GM18907 (cell line): ENCODE data around the gene HYDIN.
"Not testable (repeated sequence)": the region's sequence is repeated elsewhere in the genome, so short reads cannot be mapped to it uniquely, and the experiment has no call there.

ENCODE experiments used
- ATAC-seq: cut with Tn5 transposase; IDR thresholded peaks from one replicate; pipeline ENCODE4 v1.9.1; 2021; ENCODE audit warnings: mild to moderate bottlenecking, moderate library complexity; ENCODE audit not compliant: unreplicated experiment

HYDIN gene

DNA sequence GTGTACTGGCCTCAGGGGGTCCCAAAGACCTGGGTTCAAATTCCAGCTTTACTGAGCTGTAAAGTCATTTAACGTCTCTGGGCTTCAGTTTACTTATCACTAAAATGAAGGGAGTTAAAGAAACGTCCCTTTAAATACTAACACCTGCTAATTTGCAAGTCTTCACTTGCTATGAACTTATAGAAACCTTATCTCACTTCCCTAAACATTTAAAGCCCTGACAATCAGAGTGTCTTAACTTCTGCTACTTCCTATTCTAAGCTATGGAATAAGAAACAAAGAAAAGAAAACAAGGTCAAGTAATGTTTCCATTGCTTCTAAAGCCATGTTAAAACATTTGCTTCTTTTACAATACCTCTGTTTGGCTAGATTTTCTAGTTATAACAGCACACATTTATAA is 87.3 kb downstream of the HYDIN start:
- ATAC-seq = not testable (repeated sequence)

GRCh38 chr16:71110565-71110964 is 120.0 kb downstream of the HYDIN start:
- ATAC-seq = not testable (repeated sequence)

DNA sequence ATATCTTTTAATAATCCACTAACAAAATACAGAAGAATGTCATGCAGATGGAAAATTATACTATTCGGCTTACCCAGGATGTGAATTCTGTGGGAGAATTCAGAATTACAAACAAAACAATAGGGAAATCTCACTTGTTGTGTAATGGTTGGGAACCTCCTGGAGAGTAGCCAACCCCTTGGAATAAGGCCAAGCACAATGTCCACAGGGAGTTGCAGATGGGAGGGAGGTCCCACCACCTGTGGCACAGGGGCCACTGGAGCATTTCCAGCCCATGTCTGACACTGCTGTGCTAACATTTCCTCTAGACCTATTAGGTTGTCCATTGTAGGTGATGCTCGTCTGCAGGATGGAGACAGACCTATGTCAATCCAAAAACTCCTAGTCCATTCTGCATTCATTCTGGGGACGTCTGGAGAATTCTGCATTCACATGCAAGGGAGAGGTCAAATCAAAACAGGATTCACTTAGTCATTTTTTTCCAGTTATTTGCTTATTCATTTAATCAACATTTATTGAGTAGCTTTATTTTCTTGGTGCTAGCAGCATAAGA is 120.8 kb downstream of the HYDIN start:
- ATAC-seq = not testable (repeated sequence)

DNA sequence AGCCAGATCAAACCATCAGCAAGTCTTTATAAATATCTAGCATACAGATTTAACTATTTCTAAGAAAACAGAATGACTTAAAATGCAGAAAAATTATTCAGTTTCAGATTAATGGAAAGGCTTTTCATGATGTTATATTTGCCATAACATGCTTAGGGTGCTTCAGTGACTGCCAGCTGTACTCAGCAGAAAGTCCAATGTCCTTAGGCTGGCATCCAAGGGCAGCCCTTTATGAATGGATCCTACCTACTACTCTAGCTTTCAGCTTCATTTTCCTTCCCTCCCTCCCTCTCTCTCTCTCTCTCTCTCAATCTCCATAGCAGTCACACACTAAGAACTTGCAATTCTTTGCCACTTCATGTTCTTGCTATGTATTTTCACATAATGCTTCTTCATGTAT is 124.6 kb downstream of the HYDIN start:
- not testable (repeated sequence) for ATAC-seq

DNA sequence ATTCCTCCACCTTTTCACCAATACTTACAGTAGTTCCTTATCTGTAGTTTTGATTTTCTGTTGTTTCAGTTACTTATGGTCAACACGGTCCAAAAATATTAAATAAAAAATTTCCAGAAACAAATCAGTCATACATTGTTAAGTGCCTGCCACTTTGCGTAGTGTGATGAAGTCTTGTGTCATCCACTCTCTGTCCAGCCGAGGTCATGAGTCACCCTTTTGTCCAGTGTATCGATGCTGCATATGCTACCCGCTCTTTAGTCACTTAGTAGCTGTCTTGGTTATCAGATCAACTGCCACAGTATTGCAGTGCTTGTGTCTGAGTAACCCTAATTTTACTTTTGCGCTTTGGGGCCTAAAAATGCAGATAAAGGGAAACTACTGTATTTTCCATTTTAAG is 146.9 kb downstream of the HYDIN start:
- not testable (repeated sequence) for ATAC-seq

DNA sequence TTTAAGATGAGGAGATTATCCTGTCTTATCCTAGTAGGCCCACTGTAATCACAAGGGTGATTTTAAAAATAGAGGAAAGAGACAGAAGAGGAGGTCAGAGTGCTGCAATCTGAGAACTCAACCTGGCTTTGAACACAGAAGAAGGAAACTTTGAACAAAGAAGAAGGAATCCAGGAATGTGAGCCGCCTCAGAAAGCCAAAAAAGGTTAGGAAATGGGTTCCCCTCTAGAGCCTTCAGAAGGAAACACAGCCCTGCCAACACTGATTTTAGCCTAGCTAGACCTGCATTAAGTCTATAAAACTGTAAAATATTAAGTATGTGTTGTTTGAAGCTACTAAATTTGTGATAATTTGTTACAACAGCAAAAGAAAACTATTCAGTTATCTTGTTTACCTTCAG is 149.7 kb downstream of the HYDIN start:
- not testable (repeated sequence) for ATAC-seq

DNA sequence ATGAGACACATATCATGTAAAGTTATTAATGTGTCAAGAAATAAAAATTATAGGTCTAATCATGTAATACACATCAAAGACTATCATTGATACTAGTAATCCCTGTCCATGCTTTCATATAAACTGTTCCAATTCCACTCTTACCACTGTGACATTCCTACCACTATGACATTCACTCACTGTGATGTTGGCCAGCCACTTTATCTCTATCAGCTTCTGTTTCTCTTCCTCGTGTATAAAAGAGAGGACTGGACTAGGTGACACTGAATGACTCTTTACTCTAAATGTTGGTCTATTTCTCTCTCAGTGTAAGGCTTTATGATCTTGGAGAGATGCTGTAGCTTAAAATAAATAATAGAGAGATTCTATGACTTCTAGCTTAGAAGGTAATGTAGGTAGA is 150.3 kb downstream of the HYDIN start:
- not testable (repeated sequence) for ATAC-seq

GRCh38 chr16:71070651-71071050 is 159.9 kb downstream of the HYDIN start:
- not testable (repeated sequence) for ATAC-seq

GRCh38 chr16:71069842-71070241 is 160.7 kb downstream of the HYDIN start:
- ATAC-seq = not testable (repeated sequence)

GRCh38 chr16:71053897-71054609 is 176.5 kb downstream of the HYDIN start:
- not testable (repeated sequence) for ATAC-seq

GRCh38 chr16:71050307-71050706 is 180.2 kb downstream of the HYDIN start:
- ATAC-seq = not testable (repeated sequence)

- ATAC-seq = not testable (repeated sequence)
Observed at GRCh38 chr16:71039368-71040111, 191.0 kb downstream of the HYDIN start.

DNA sequence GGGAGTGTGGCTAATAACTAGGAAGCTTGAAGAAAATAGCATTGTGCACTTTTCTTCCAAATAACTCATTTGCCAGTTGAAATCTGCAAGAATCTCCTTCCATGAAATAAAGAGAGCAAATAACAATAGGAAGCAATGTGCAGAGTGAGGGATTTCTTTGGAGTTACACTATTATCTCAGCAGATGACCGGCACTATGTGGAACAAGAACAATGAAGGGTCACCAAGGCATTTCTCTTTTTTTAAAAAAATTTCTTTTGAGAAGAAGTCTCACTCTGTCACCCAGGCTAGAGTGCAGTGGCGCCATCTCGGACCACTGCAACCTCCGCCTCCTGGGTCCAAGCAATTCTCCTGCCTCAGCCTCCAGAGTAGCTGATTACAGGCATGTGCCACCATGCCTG is 192.1 kb downstream of the HYDIN start:
- not testable (repeated sequence) for ATAC-seq

GRCh38 chr16:71037987-71038386 is 192.5 kb downstream of the HYDIN start:
- not testable (repeated sequence) for ATAC-seq

GRCh38 chr16:71028032-71028727 is 202.3 kb downstream of the HYDIN start:
- not testable (repeated sequence) for ATAC-seq

GRCh38 chr16:71027511-71027910 is 203.0 kb downstream of the HYDIN start:
- not testable (repeated sequence) for ATAC-seq

GRCh38 chr16:71023851-71024439 is 206.6 kb downstream of the HYDIN start:
- not testable (repeated sequence) for ATAC-seq

DNA sequence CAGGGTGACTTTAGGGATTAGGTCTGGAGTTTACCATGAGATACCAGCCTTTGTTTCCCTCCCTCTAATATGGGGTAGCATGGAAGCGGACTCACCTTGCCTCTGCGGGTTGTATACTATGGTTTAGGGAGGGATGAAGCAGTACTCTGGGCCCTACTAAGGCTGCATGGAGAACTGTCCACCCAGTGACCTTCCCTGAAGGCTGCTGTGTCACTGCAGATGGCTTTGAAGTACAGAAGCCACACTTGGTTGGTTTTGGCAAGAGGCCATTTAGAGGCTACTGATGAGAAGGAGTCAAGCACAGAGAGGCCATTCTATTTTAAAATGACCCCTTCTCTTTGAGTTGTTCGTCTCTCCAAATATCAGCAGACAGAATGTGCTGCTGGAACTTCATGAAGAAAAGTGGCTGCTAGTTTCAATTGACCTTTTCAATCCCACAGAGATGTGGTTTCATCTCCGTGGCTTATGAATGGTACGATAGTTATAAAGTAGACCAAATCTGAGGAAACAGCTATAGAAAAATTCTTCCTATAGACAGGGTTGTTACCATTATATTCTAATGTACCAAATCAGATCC is 208.5 kb downstream of the HYDIN start:
- not testable (repeated sequence) for ATAC-seq

- ATAC-seq = not testable (repeated sequence)
Observed at GRCh38 chr16:71019067-71019682, 211.3 kb downstream of the HYDIN start.

DNA sequence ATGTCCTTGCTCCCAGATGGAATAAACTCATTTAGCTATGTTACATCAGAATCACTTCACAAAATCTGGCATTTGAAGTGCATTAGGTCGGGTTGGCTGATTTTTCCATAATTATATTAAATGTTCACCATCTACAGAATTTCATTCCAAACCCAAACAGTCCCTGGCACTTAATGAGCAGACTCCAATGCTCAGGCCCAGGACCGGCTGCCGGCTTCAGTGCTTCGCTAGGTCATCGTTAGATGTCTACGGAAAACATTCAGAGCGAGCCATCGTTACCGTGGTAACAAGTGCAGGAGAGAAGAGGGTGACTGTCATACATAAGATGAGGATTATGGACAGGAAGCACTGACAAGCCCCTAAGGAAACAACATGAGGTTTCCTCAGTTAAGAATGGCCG is 215.1 kb downstream of the HYDIN start:
- not testable (repeated sequence) for ATAC-seq
